Measurements from ENCODE around the gene PDGFD. TPM values are rescaled to one million over a fixed set of nuclear protein-coding genes. Genes with fewer than 3 reads are reported as not detected.

The PDGFD gene
- total RNA-seq, 1 donor from 2014 or later: 37.1 TPM

DNA sequence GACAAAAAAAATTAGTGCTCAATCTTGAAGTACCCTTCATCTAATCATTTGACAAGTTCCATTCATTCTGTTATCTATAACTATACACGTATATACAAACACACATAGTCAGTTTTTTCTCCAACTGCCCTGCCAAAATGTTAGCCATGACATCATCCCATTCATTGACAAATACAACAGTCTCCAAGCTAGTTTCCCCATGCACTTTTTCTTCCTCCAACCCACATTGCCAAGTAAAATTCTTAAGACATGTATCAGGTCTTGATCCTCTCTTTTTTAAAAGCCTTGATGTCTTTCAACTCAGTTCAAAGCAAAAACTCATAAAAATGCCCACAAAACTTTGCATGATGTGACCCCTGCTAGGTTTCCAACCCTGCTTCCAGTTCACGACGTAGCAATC, 69.4 kb downstream of the PDGFD start:
- DNase-seq (ENCODE audit: low spot score): no peak

DNA sequence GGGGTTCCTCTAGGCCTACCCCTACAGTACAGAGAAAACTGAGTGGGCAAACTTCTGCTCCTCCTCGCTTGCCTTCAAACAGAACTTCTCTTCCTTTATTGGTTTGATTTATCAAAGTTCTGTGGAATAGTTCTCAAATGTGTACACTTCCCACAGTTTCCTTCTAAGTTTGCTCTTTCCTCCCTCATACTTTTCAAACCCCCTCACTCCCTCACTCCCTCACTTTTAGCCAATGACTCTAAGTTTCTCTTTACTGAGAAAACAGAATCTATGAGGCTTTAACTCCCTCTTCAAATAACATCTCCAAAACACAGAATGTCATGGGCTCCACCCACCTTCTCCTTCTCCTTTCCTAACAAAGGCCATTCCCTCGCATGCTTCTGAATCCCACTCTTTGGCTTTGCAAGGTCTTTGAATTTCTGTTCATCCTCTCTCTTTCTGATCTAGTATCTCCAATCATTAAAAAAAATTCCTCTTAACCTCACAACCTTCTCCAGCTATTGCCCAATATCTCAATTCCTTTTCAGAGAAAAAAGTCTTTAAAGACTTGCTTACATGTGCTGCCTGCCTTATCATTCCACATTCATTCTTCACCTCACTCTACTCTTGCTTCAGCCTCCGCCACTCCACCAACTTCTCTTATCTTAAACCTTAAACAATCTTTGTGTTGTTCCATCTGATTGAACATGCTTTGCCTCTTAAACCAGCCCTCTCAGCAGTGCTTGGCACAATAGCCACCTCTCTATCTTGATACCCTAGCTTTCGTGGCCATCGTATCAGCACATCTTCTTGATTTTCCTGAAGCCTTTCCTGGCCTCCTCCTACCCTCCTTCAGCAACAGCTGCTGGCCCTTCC, 70.3 kb downstream of the PDGFD start:
- no peak for DNase-seq (ENCODE audit: low spot score)

DNA sequence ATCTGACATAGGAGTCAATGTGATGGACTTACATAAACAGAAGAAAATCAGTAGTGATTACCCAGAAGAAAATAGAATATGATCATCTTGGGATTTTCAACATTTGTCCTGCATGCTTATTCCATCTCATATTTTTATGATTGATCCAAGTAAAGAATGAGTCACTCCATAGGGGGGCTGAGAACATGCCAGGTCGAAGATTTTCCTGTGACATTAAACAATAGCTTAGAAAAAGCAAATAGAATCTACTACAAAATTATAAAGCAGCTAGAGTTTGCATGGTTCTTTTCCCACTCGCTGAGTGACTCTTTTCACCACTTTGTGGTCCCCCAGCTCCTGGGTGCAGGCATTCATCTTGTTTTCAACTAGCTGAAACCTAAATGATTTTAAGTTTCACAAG, 71.2 kb downstream of the PDGFD start:
- no peak for DNase-seq (ENCODE audit: low spot score)

DNA sequence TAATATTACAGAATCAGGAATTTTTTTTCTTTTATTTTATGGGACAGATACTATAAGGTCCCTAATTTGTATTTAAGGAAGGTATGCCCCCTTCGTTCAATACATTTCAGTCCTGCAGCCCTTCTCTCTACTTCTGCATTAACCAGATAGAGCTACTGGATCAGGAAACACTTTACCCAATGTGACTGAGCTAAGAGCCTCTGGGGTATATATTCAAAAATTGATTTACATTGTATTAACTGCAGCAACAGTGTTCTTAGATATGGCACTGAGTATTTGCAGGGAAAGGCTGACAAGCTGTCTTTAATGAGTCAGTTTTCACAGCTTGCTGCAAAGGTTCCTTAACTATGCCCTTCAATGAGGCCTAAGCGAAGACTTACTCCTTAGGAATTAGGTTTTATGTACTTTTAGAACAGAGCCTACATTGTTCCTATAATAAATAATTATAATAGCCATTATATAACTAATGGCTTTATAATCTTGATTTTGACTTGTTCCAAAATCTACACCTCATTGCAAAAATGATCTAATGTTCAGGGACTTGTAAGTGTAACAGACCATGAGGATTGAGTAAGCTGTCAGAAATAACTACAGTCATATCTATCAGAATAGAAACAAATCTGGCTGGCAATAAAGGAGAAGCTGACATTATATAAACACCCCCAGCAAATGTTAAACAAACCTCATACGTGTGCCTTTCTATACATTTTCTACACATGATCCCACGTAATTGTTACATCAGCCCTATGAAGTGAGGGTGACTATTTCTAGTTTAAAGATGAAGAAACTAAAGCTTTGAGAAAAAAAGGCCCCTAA, 72.5 kb downstream of the PDGFD start:
- DNase-seq (ENCODE audit: low spot score): no peak

DNA sequence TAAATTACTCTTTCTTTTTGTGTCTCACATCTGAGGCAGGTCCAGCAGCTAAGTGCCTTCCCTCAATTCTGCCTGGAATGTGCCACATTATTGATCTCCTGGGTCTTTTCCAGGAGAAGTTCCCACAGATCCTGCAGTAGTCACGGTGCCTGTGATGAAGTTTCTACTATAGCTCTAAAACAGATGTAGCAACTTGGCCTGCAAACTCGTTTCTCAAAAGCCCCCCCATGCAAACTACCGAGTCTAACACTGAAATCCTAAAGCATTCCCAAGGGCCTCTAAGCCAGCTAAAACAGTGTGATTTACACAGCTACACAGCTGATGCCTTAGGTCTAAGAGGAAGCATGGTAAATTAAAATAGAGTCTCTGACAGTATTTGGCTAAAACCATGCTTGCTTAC, 73.2 kb downstream of the PDGFD start:
- no peak for DNase-seq (ENCODE audit: low spot score)

DNA sequence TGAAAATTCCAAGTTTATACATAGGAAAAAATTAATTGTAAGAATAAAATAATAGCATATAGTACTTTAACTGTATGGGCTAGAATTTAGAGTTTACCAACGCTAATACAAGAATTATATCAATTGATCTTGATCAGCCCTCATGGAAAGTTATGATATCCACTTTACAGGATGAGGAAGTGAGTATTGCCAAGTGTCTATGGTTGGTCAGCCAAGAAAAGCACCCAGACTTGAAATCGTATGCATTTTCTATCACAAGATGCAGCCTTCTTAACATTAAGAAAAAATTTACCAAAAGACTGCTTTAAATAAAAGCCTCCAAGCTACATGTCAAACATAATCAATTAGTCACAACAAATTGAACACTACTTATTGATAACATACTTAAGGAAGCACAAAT, 74.5 kb downstream of the PDGFD start:
- no peak for DNase-seq (ENCODE audit: low spot score)

DNA sequence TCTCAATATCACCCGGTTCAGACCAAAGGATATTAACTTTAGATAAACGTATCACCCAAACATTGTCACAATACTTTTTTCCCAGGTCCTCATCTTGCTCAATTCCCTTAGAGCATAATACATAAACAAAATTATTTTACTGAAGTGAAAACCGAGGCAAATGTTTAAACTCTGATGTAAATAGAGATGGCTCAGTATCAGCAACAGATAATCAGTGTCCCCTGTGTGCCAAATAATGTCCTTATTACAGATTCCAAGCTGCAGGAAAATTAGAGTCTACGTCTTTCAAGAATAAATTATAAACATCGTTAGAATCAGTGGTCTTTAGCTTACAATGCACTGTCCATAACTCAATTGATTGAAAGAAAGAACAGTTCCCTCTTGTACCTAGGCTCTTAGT, 77.3 kb downstream of the PDGFD start:
- no peak for DNase-seq (ENCODE audit: low spot score)

DNA sequence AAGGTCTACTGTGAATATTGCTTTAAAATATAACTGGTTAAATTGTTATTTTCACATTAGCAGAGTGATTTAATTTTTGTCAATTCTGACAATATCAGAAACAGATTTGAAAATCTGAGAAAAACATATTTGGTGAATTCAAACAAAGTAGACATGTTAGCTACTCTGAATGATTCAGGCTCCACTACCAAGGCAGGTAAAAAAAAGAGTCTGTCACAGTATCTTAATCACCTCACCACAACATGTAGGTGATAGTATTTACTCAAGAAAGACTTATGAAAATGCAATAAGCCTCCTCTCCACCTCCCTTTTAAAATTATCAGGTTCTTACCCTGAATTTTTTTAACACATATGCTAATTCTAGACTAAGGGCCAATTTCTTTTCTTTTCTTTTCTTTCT, 85.0 kb downstream of the PDGFD start:
- DNase-seq (ENCODE audit: low spot score): no peak

DNA sequence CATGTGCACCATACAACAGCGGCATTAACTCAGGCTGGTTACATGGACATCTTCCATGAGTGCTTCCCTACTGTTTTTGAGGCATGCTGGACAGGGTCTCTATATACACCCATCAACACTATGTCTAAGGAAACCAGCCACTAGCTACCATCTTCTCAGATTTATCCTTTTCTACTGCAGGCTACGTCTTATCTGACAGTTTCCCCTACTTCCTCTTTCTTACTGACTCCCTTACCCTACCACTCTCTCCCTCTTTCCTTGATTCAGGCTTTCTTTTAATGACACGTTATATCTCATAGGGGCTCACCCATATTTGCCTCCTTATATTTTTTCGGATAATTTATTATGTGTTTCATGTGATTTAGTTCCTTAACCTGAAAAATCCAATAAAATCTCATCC, 85.7 kb downstream of the PDGFD start:
- DNase-seq (ENCODE audit: low spot score): no peak

DNA sequence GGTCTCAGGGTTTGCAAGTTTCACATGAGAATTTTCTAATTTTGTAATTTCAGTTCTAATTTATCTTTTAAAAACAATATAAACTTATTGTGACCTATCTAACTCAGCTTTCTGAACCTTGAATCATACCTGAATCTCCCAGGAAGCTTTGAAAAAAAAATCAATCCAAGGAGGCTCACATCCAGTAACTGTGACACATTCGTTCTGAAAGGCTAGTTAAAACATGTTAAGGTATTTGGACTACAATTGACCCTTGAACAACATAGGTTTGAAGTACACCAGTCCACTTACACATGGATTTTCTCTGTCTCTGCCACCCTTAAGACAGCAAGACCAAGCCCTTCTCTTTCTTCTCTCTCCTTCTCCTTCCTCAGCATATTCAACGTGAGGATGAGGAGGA, 87.5 kb downstream of the PDGFD start:
- no peak for DNase-seq (ENCODE audit: low spot score)

DNA sequence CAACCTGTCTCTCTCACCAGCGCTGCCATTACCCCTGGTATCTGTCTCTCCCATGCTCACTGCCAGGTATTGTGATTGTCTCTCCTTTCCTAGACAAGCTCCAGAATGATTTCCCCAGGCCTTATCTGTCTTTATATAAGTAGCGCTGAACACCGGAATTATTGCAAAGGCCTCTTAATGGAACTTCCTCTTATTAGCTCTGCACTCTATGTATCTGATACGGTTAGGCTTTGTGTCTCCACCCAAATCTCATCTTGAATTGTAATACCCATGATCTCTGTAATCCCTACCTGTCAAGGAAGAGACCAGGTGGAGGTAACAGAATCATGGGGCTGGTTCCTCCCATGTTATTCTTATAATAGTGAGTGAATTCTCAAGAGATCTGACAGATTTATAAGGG, 88.2 kb downstream of the PDGFD start:
- DNase-seq (ENCODE audit: low spot score): no peak

DNA sequence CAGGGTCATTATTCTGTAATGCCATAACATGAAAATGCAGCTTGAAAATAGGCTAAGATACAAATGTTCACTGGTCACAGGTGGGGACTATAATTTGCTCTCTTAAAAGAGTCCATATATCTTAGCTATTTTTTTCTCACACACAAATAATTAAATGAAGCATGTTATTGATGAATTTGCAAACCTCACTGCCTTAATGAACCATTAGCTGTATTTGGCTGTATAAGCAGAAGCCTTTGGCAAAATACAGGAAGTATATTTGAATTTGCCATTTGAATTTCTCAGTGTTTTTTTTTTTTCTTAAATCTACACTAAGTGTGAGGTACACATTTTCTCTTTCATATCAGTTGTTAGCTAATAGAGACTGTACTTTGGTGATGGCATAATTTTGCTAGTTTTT, 88.9 kb downstream of the PDGFD start:
- DNase-seq (ENCODE audit: low spot score): no peak

DNA sequence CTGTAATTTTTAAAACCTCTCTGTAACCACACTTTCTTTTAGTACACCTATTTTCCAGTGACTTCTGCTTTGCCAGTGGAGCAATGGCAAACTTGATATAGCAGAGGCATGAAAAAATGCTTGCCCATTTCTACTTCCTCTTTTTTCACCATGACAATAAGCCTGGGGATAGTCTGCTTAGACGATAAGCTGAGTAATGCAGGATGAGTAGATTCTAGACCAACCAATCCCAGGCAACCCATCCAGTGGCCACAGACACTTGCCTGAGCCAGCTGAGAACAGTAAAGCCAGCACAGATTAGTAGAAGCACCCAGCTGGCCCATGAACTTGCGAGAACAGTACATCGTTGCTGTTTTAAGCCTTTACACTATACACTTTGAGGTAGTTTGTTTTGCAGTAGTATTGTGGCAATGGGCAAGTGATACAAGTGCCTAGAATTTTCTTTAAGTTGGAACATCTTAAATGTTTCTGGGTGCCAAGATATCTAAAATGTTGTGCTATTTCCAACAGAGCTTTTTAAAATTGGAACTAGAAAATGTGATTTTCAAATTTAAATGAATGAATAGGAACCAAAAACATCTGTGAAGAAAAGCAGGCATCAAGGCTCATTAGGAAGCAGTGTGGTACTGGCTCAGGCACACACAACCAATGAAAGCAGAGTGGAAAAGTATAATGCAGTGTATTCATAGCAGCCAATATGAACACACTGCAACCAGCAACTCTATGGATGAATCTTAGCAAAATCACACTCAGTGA, 89.8 kb downstream of the PDGFD start:
- no peak for DNase-seq (ENCODE audit: low spot score)

DNA sequence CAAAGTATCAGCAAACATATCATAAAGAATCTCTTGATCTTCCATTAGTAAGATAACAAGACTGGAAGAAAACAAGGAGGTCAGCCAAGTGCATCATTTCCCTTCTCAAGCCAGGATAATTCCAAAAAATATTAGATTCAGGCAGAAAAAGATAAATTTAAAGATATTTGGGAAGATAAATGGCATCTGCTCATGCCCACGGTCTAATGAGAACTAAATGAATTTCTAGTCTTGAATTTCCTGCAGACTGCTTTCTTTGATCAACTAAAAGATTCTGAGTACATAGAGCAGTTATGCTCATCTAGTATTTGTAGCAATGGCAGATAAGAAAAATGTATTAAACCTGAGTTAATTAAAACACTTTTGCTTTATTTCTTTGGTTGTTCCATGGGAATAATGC, 96.4 kb downstream of the PDGFD start:
- DNase-seq (ENCODE audit: low spot score): no peak

DNA sequence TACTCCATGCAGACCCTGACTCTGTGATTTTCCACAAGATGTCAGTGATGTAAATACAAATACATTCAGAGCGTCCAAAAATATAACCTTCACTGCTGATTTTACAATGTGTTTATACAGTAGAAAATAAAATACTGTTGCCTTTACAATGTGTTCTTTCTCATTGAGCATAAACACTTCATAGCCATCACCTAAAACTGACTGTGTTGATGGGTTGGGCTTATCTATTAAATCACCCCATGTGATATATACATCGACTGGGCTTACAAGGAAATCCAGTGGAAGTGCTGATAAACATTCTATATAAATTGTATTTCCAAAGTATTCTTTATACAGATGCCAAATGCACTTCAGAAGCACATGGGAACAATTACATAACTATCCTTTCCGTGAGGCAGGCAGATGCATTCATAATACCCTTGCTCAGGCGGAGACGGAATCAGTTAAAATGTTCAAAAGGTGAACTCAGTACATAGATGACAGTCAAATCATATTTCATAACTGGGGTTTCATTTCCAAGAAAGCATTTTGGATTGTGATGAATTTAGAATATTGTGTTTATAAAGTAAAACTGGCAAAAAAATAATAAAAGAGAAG, 99.8 kb downstream of the PDGFD start:
- no peak for DNase-seq (ENCODE audit: low spot score)

DNA sequence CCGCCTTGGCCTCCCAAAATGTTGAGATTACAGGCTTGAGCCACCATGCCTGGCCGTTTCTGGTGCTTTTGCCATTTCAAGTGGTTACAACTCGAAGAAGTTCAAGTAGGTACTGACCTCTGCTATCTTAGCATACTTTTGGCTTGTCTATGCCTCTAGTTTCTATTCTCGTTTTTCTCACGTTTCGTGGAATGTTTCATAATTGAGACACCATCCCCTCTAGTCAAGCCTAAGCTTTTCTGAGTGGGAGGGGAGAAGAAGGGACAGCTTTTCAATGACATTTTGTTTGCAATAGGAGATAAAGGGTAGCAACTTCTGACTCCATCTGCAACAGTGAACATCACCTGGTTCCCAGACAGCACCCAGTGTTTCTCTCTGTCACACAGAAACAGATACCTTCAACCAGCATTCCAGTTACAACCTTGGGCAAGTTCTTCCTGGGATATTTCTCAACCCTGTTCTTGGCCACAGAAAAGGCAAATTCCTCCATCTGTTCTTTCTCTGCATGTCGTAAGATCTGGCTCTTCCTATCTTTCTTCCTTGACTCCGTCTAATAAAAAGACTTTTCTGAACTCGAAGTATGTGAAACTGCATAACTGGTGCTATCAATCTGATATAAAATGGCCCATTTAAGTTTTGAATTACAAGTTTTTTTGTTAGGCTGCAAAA, 102.0 kb downstream of the PDGFD start:
- no peak for DNase-seq (ENCODE audit: low spot score)

DNA sequence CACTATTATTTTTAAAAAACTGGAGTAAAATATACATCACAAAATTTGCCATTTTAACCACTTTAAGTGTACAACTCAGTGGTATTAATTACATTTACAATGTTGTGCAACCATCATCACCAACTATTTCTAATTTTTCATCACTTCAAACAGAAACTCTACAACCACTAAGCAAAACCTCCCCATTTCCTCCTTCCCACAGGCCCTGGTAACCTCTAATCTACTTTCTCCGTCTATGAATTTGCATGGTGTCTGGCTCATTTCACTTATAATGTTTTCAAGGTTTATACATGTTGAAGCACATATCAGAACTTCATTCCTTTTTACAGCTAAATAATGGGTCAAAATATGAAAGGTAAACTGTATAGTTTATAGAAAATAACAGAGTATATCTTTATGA, 103.1 kb downstream of the PDGFD start:
- no peak for DNase-seq (ENCODE audit: low spot score)

DNA sequence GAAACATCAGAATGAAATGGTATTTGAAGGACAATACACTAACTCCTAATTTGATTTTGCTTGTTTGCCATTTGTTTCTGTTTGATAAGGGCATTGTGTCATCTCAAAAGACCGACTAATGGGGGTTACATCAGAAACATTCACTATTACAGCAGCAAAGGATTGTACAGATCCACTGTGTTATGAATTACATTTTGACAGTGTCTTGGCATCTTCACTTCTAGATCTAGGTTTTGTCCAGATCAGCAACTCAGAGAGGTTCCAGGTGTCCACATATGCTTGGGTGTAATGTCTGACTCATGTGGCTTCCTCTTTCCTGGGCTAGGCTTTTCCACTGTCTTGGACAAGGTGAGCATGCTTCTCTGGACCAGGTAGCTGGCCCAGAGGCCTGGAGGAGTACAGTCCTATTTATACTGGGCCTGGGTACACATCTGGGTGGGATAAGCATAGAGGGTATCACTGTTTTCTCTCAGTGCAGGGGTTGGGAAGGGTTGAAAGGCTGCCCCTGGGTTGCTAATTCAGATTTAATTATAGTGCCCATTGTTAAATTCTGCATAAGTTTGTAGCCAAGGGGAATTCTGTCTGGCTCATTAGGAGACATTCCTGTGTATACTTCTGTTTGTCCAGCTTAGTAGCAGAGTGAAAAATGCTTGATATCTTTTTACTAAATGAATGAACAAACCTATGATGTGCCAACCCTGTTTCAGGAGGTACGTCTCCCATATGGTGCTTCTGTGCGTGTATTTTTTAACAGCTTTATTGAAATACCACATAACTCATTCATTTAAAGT, 103.7 kb downstream of the PDGFD start:
- DNase-seq (ENCODE audit: low spot score): no peak

DNA sequence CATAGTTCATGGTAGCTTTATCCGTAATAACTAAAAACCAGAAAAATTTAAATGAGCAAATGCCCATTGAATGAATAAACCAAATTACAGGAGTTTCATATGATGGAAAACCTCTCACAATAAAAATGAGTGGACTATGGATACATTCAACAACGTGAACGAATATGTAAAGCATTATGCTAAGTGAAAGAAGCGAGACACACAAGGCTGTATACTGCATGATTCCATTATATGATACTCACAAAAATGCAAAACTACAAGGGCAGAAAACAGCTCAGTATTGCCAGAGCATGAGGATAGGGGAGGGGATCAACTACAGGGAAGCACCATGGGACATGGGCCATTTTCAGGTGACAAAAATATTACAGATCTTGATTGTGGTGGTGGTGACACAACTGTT, 105.3 kb downstream of the PDGFD start:
- no peak for DNase-seq (ENCODE audit: low spot score)

DNA sequence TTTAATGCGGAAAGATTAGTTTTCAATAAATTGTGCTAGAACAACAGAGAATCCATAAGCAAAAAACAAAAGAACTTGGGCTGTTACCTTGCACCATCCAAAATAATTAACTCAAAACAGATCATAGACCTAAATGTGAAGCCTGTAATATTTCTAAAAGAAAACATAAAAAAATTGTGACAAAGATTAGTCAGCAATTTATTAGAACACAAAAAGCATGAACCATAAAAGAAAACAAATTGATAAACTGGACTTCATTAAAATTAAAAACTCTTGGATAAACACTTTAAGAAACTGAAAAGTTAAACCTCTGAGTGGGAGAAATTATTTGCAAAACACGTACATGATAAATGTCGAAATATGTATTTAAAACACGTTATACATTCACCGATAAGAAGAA, 106.0 kb downstream of the PDGFD start:
- no peak for DNase-seq (ENCODE audit: low spot score)

All from mesenteric fat pad (tissue), 1 donor.